Measurements from ENCODE around the gene CAB39.

The CAB39 gene

DNA sequence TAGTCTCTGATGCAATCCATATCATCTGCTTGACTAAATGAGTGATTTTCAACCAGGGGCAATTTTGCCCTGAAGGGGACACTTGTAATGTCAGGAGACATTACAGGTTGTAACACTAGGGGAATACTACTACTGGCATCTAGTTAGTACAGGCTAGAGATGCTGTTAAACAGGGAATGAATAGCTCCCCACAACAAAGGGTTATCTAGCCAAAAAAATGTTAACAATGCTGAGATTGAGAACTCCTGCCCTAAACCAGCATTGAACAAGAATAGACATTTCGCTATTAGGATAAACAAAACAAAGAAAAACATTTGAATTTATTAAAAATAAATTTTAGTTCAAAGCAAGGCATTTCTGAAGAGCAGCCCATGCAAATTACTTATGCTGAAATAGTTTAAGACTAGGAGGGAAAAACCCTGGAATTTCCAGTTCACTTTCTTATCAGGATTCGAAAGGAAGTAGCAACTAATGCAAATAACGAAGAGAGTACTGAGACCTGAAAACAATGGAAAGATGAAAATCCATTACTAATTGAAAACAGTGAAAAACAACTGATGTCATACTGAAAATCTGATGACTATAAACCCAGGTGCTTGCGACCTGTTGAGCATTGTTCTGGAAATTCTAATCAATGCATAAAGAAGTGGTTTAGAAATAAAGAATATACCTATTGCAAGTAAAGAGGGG is 53.1 kb downstream of the CAB39 start:
- Histone ChIP-seq H3K4me3 (ENCODE audit: low read depth, low read length) (no peak overlapping the region), H3K36me3 (peaks cover 10% of the 10 kb centered on the region), H3K27me3 (ENCODE audit: insufficient read depth, low read depth, severe bottlenecking) (no peaks in the 10 kb centered on the region), H3K9me3 (ENCODE audit: severe bottlenecking) (no peaks in the 10 kb centered on the region), H3K27ac (no peak overlapping the region)
- no peak for TF ChIP-seq CTCF (IDR thresholded peaks at IDR 0.05; ENCODE audit: low read depth, low read length)
- DNase-seq, result no peak

- Histone ChIP-seq H3K9me3 (ENCODE audit: severe bottlenecking) (no peaks in the 10 kb centered on the region), H3K36me3 (peaks cover 4% of the 10 kb centered on the region; the same call in 1 of the 2 replicates), H3K27me3 (ENCODE audit: insufficient read depth, low read depth, severe bottlenecking) (no peaks in the 10 kb centered on the region), H3K27ac (no peak overlapping the region), H3K4me3 (ENCODE audit: low read depth, low read length) (no peak overlapping the region)
- no peak for DNase-seq
- TF ChIP-seq CTCF (IDR thresholded peaks at IDR 0.05; ENCODE audit: low read depth, low read length), result no peak
These were observed 55.3 kb downstream of the CAB39 start for GRCh38 chr2:230767862-230768388.

- DNase-seq, result no peak
- Histone ChIP-seq H3K36me3 (peaks cover 4% of the 10 kb centered on the region; the same call in 1 of the 2 replicates), H3K27ac (no peak overlapping the region), H3K27me3 (ENCODE audit: insufficient read depth, low read depth, severe bottlenecking) (no peaks in the 10 kb centered on the region), H3K4me3 (ENCODE audit: low read depth, low read length) (no peak overlapping the region), H3K9me3 (ENCODE audit: severe bottlenecking) (no peaks in the 10 kb centered on the region)
- TF ChIP-seq CTCF (IDR thresholded peaks at IDR 0.05; ENCODE audit: low read depth, low read length), result no peak
These were observed 58.2 kb downstream of the CAB39 start for GRCh38 chr2:230770804-230771203.

DNA sequence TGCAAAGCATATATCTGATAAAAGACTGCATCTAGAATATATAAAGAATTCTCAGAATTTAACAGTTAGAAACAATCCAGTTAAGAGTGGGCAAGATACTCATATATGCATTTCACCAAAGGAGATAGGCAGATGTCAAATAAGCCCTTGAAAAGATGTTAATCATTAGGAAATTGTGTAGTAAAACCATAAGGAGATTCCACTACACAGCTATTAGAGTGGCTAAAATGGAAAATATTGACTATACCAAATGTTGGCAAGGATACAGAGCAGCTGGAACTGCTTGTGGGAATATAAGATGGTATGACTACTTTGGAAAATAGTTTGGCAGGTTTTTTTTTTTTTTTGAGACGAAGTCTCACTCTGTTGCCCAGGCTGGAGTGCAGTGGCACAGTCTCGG is 59.5 kb downstream of the CAB39 start:
- H3K9me3 ChIP-seq (ENCODE audit: severe bottlenecking), result no peaks in the 10 kb centered on the region
- H3K36me3 ChIP-seq, result no peaks in the 10 kb centered on the region; the same call in 1 of the 2 replicates
- TF ChIP-seq CTCF (IDR thresholded peaks at IDR 0.05; ENCODE audit: low read depth, low read length), result no peak
- H3K27ac ChIP-seq, result no peak overlapping the region
- DNase-seq, result no peak
- no peak overlapping the region for H3K4me3 ChIP-seq (ENCODE audit: low read depth, low read length)
- H3K27me3 ChIP-seq (ENCODE audit: insufficient read depth, low read depth, severe bottlenecking), result no peaks in the 10 kb centered on the region

DNA sequence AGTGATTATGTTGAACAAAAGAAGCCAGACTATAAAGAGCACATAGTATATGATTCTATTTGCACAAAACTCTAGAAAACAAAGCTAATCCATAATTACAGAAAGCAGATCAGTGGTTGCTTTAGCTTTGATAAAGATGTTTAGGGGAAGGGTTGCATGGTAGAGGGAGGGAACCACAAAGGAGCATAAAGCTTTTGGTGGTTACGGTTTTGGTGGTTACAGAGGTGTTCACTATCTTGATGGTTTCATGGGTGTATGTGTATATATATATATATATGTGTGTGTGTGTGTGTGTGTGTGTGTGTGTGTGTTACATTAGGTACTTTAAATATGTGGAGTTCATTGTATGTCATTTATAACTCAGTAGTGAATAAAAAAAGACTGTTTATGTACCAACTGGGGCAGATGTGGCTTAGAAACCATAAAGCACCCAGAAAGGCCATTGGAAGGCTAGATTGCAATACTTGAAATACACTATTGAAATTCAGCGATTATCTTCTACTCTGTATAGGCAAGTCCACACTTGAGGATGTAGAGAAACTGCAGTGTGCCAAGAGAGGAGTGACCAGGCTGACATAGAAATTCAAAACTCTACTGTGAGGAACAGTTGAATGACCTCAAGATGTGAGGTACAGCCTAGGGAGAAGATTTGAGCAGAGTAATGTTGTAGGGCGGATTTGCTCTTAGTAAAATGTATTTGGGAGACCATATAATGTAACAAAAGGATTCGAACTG is 60.6 kb downstream of the CAB39 start:
- no peaks in the 10 kb centered on the region for H3K9me3 ChIP-seq (ENCODE audit: severe bottlenecking)
- DNase-seq, result no peak
- H3K27ac ChIP-seq, result no peak overlapping the region
- TF ChIP-seq CTCF (IDR thresholded peaks at IDR 0.05; ENCODE audit: low read depth, low read length), result no peak
- no peaks in the 10 kb centered on the region for H3K27me3 ChIP-seq (ENCODE audit: insufficient read depth, low read depth, severe bottlenecking)
- H3K36me3 ChIP-seq, result no peaks in the 10 kb centered on the region; the same call in 1 of the 2 replicates
- H3K4me3 ChIP-seq (ENCODE audit: low read depth, low read length), result no peak overlapping the region

All from WERI-Rb-1 (cell line).